WTC11 (cell line): Measurements from ENCODE around the gene TBX15.

ENCODE experiments used
- ATF1 ChIP-seq: sonication (generic); formaldehyde crosslinking; IDR thresholded peaks from 2 replicates; pipeline ENCODE4 v1.8.1; 2023; ENCODE audit warnings: mild to moderate bottlenecking, moderate library complexity, missing genetic modification reagents
- CTCF ChIP-seq: fragments of 200-600 bp; IDR thresholded peaks from 2 replicates; pipeline ENCODE4 v1.8.0; 2022; ENCODE audit warnings: antibody characterized with exemption
- ETV6 ChIP-seq: sonication (generic); formaldehyde crosslinking; IDR thresholded peaks from 2 replicates; pipeline ENCODE4 v1.8.1; 2022; ENCODE audit warnings: mild to moderate bottlenecking, missing genetic modification reagents
- NR1H2 ChIP-seq: sonication (generic); formaldehyde crosslinking; IDR thresholded peaks from 2 replicates; pipeline ENCODE4 v1.9.0; 2021; ENCODE audit warnings: mild to moderate bottlenecking, moderate library complexity, missing genetic modification reagents
- SP1 ChIP-seq: sonication (generic); formaldehyde crosslinking; conservative IDR thresholded peaks from 2 replicates; pipeline ENCODE4 v1.8.1; 2022; ENCODE audit warnings: missing genetic modification reagents
- ZNF121 ChIP-seq: sonication (generic); formaldehyde crosslinking; IDR thresholded peaks from 2 replicates; pipeline ENCODE4 v1.8.0; 2023; ENCODE audit warnings: missing genetic modification reagents
- TF ChIP-seq, protein P1 (sequence below): sonication (generic); formaldehyde crosslinking; IDR thresholded peaks from 2 replicates; pipeline ENCODE4 v1.8.1; 2022; ENCODE audit warnings: low read depth, mild to moderate bottlenecking, moderate library complexity, missing genetic modification reagents, borderline replicate concordance
- TF ChIP-seq, protein P2 (sequence below): sonication (generic); formaldehyde crosslinking; IDR thresholded peaks from 2 replicates; pipeline ENCODE4 v1.8.0; 2023; ENCODE audit warnings: missing genetic modification reagents, mild to moderate bottlenecking, borderline replicate concordance

DNA sequence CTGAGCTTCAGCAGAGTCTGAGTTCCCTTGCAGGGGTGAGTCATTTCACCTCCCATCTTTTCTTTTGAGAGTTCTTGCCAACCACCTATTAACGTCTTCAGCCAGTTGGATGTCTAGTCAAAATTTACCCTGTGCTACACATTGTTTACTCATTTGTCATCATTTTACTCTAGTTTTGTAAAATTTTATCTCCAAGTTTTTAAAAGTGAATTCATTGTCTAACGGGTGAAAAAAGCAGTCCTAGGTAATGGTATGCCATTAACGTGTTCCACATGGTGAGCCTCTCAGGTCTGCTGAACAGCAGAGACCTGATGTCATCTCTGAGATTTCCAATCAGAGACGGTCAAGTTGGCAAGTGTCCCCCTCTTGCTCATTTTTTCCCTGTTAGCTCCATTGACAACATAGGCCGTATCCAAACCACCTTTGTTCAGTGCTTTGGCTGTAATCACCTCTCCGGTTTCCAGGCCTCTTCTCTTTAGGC lies 85.4 kb downstream of the TBX15 start:
- TF ChIP-seq CTCF, result no peak
- TF ChIP-seq, protein P1, sequence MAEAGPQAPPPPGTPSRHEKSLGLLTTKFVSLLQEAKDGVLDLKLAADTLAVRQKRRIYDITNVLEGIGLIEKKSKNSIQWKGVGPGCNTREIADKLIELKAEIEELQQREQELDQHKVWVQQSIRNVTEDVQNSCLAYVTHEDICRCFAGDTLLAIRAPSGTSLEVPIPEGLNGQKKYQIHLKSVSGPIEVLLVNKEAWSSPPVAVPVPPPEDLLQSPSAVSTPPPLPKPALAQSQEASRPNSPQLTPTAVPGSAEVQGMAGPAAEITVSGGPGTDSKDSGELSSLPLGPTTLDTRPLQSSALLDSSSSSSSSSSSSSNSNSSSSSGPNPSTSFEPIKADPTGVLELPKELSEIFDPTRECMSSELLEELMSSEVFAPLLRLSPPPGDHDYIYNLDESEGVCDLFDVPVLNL, result no peak
- TF ChIP-seq, protein P2, sequence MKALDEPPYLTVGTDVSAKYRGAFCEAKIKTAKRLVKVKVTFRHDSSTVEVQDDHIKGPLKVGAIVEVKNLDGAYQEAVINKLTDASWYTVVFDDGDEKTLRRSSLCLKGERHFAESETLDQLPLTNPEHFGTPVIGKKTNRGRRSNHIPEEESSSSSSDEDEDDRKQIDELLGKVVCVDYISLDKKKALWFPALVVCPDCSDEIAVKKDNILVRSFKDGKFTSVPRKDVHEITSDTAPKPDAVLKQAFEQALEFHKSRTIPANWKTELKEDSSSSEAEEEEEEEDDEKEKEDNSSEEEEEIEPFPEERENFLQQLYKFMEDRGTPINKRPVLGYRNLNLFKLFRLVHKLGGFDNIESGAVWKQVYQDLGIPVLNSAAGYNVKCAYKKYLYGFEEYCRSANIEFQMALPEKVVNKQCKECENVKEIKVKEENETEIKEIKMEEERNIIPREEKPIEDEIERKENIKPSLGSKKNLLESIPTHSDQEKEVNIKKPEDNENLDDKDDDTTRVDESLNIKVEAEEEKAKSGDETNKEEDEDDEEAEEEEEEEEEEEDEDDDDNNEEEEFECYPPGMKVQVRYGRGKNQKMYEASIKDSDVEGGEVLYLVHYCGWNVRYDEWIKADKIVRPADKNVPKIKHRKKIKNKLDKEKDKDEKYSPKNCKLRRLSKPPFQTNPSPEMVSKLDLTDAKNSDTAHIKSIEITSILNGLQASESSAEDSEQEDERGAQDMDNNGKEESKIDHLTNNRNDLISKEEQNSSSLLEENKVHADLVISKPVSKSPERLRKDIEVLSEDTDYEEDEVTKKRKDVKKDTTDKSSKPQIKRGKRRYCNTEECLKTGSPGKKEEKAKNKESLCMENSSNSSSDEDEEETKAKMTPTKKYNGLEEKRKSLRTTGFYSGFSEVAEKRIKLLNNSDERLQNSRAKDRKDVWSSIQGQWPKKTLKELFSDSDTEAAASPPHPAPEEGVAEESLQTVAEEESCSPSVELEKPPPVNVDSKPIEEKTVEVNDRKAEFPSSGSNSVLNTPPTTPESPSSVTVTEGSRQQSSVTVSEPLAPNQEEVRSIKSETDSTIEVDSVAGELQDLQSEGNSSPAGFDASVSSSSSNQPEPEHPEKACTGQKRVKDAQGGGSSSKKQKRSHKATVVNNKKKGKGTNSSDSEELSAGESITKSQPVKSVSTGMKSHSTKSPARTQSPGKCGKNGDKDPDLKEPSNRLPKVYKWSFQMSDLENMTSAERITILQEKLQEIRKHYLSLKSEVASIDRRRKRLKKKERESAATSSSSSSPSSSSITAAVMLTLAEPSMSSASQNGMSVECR, result no peak
- no peak for TF ChIP-seq ZNF121
- no peak for TF ChIP-seq NR1H2 (CRISPR knock-in tag)
- TF ChIP-seq SP1 (CRISPR knock-in tag), result no peak
- TF ChIP-seq ETV6 (CRISPR knock-in tag), result no peak
- TF ChIP-seq ATF1 (CRISPR knock-in tag), result no peak
